SK-N-SH (cell line): ENCODE measurements around the gene PALLD. TPM values are rescaled to one million over a fixed set of nuclear protein-coding genes. Genes with fewer than 3 reads are reported as not detected.

Experiments
- CTCF ChIA-PET: fragments of 300-600, 350-600 bp; formaldehyde crosslinking; extraction: SDS; loops from one replicate; lab custom pipeline; 2021; lab: Yijun Ruan, JAX
- POLR2A ChIA-PET: fragments of 350-600 bp; sonication (Branson Sonifier 250); formaldehyde crosslinking; extraction: SDS; loops from one replicate; lab custom pipeline; 2020; ENCODE audit warnings: antibody characterized with exemption, inconsistent platforms; lab: Yijun Ruan, JAX
- DNase-seq: peaks from one replicate; pipeline ENCODE4 v3.0.0; 2012
- H2AFZ ChIP-seq: fragments of 200-600 bp; sonication (generic); 2 replicates; pipeline ENCODE4 v1.8.1; 2016; ENCODE audit warnings: antibody characterized with exemption, mild to moderate bottlenecking, low read depth
- H3F3A ChIP-seq: fragments of 200-600 bp; sonication (generic); replicated peaks from 2 replicates; pipeline ENCODE3; 2016; ENCODE audit warnings: antibody characterized with exemption, mild to moderate bottlenecking; ENCODE audit not compliant: insufficient read depth
- H3K27ac ChIP-seq, 2 experiments: fragments of 200-500 bp in 1 of 2; fragments of 200-600 bp in 1 of 2; sonication (Bioruptor generic) in 1 of 2; sonication (generic), shearing (Covaris generic) in 1 of 2; 2 replicates each; pipeline versions ENCODE4 v1.5.1 to v1.6.1; 2014 to 2016; ENCODE audit warnings: low read depth in 2 of 2, inconsistent platforms in 1 of 2, low read length in 1 of 2, mild to moderate bottlenecking in 1 of 2, mixed read lengths in 1 of 2
- H3K27me3 ChIP-seq: fragments of 200-600 bp; sonication (generic), shearing (Covaris generic); 2 replicates; pipeline ENCODE4 v1.6.1; 2016; ENCODE audit warnings: mixed run types; ENCODE audit not compliant: insufficient read depth
- H3K36me3 ChIP-seq, 2 experiments: fragments of 200-500 bp in 1 of 2; fragments of 200-600 bp in 1 of 2; sonication (Bioruptor generic) in 1 of 2; sonication (generic) in 1 of 2; replicated peaks in 1 of 2; 2 replicates each; pipeline versions ENCODE3 to v1.5.1; 2014 to 2016; ENCODE audit warnings: low read length in 1 of 2, mild to moderate bottlenecking in 1 of 2; ENCODE audit not compliant: insufficient read depth in 2 of 2, control insufficient read depth in 1 of 2
- H3K4me1 ChIP-seq, 2 experiments: fragments of 200-500 bp in 1 of 2; fragments of 200-600 bp in 1 of 2; sonication (Bioruptor generic) in 1 of 2; sonication (generic), shearing (Covaris generic) in 1 of 2; 2 replicates each; pipeline versions ENCODE4 v1.5.1 to v1.6.1; 2014 to 2016; ENCODE audit warnings: low read depth in 1 of 2, low read length in 1 of 2, mixed run types in 1 of 2; ENCODE audit not compliant: insufficient read depth in 2 of 2, control insufficient read depth in 1 of 2
- H3K4me2 ChIP-seq: fragments of 200-600 bp; sonication (generic), shearing (Covaris generic); 2 replicates; pipeline ENCODE4 v1.6.1; 2017; ENCODE audit warnings: mixed run types
- H3K4me3 ChIP-seq, 2 experiments: fragments of 200-500 bp in 1 of 2; fragments of 200-600 bp in 1 of 2; sonication (Bioruptor generic) in 1 of 2; sonication (generic), shearing (Covaris generic) in 1 of 2; 2 replicates each; pipeline versions ENCODE4 v1.5.1 to v1.8.1; 2014 to 2016; ENCODE audit warnings: low read depth in 2 of 2, inconsistent platforms in 1 of 2, low read length in 1 of 2, mild to moderate bottlenecking in 1 of 2, mixed read lengths in 1 of 2, moderate library complexity in 1 of 2
- H3K79me2 ChIP-seq: fragments of 200-600 bp; sonication (generic); 2 replicates; pipeline ENCODE4 v1.8.1; 2017; ENCODE audit warnings: mild to moderate bottlenecking; ENCODE audit not compliant: insufficient read depth
- H3K9ac ChIP-seq: fragments of 200-600 bp; sonication (generic); 2 replicates; pipeline ENCODE4 v1.6.1; 2017; ENCODE audit warnings: mixed run types
- H3K9me2 ChIP-seq: fragments of 200-600 bp; sonication (generic); 2 replicates; pipeline ENCODE4 v1.6.1; 2017; ENCODE audit warnings: mixed run types
- H3K9me3 ChIP-seq: fragments of 200-600 bp; sonication (generic); 2 replicates; pipeline ENCODE4 v1.6.1; 2017; ENCODE audit warnings: mixed run types, mild to moderate bottlenecking, moderate library complexity
- H4K20me1 ChIP-seq: fragments of 200-600 bp; sonication (generic); 2 replicates; pipeline ENCODE4 v1.6.1; 2017; ENCODE audit warnings: mild to moderate bottlenecking, mixed run types; ENCODE audit not compliant: insufficient read depth
- CHD2 ChIP-seq: fragments of 150-350 bp; IDR thresholded peaks from 2 replicates; pipeline ENCODE4 v1.6.1; 2018; ENCODE audit warnings: low read length; ENCODE audit not compliant: partially characterized antibody
- EP300 ChIP-seq, 2 experiments: IDR thresholded peaks; 2 replicates each; pipeline versions ENCODE4 v1.4.0 to v1.6.1; 2012; ENCODE audit warnings: borderline replicate concordance in 1 of 2, low read depth in 1 of 2, low read length in 1 of 2
- FOSL2 ChIP-seq: IDR thresholded peaks from 2 replicates; pipeline ENCODE4 v1.4.0; 2012; ENCODE audit warnings: low read depth, mild to moderate bottlenecking, moderate library complexity, borderline replicate concordance
- MAX ChIP-seq: IDR thresholded peaks from 2 replicates; pipeline ENCODE4 v1.4.0; 2012; ENCODE audit warnings: low read depth
- MEF2A ChIP-seq: IDR thresholded peaks from 2 replicates; pipeline ENCODE4 v1.4.0; 2012; ENCODE audit warnings: low read depth, borderline replicate concordance
- MXI1 ChIP-seq: IDR thresholded peaks from 2 replicates; pipeline ENCODE4 v1.6.1; 2012; ENCODE audit warnings: mild to moderate bottlenecking, low read depth, low read length, improper control_type of control experiment
- NFIC ChIP-seq: IDR thresholded peaks from 2 replicates; pipeline ENCODE4 v1.4.0; 2012; ENCODE audit warnings: borderline replicate concordance
- PBX3 ChIP-seq: IDR thresholded peaks from 2 replicates; pipeline ENCODE4; 2012
- RCOR1 ChIP-seq: fragments of 150-350 bp; IDR thresholded peaks from 2 replicates; pipeline ENCODE4 v1.6.1; 2017; ENCODE audit warnings: antibody characterized with exemption, low read length
- RFX5 ChIP-seq: IDR thresholded peaks from 2 replicates; pipeline ENCODE4 v1.6.1; 2012; ENCODE audit warnings: mild to moderate bottlenecking, improper control_type of control experiment, low read length
- TAF1 ChIP-seq: IDR thresholded peaks from 2 replicates; pipeline ENCODE4 v1.6.1; 2012; ENCODE audit warnings: low read depth, mild to moderate bottlenecking, low read length, moderate library complexity, borderline replicate concordance
- TCF12 ChIP-seq: IDR thresholded peaks from 2 replicates; pipeline ENCODE4 v1.4.0; 2012
- TEAD4 ChIP-seq: IDR thresholded peaks from 2 replicates; pipeline ENCODE4 v1.4.0; 2012; ENCODE audit warnings: mild to moderate bottlenecking, borderline replicate concordance; ENCODE audit not compliant: insufficient read depth
- USF1 ChIP-seq: IDR thresholded peaks from 2 replicates; pipeline ENCODE4 v1.4.0; 2012; ENCODE audit warnings: low read depth, borderline replicate concordance
- YY1 ChIP-seq: IDR thresholded peaks from 2 replicates; pipeline ENCODE4 v1.4.0; 2012; ENCODE audit warnings: low read depth, mild to moderate bottlenecking
- WGBS: methylation state at CpG from one replicate; pipeline ENCODE4 v1.1.6; 2017; ENCODE audit warnings: low lambda C conversion rate; 5-methylcytosine and 5-hydroxymethylcytosine counted together
- polyA plus RNA-seq, 3 experiments: library from polyadenylated mRNA; depleted of rRNA; stranded (reverse); fragments of >200 nt; gene quantifications; 2 replicates each; pipeline ENCODE4 v1.2.3, GENCODE V29; 2012

Gene PALLD
- polyA plus RNA-seq, 1 of the 3 experiments (the other 2 are of a cell fraction), result 33.0 TPM

- TF ChIP-seq TAF1 (no peak), MEF2A (no peak), MAX (no peak), TCF12 (peak; percentile 76), CHD2 (no peak), RFX5 (no peak), MXI1 (no peak), EP300 (IDR thresholded peaks at IDR 0.05; ENCODE audit: borderline replicate concordance in 1 of 2, low read depth in 1 of 2, low read length in 1 of 2) (peak in 1 of 2 experiments; percentile 61; a peak in 1 of 4 replicates), TEAD4 (no peak), USF1 (no peak), YY1 (no peak), NFIC (peak; percentile 45; the same call in 1 of the 2 replicates)
- TF ChIP-seq, all 33 proteins: peak for 7
These were observed 214.6 kb downstream of the PALLD start (continued) for GRCh38 chr4:168711197-168712140.

GRCh38 chr4:168712316-168712890 lies 215.6 kb downstream of the PALLD start:
- H3K4me1 ChIP-seq, result peaks cover 0 to 20% of the 10 kb centered on the region in 2 experiments; a peak in 2 of 4 replicates
- H3K4me3 ChIP-seq, result no peak overlapping the region
- H3F3A ChIP-seq, result peaks cover 21% of the 10 kb centered on the region
- no peak for TF ChIP-seq FOSL2
- TF ChIP-seq MEF2A, result no peak
- TF ChIP-seq RCOR1, result no peak
- TF ChIP-seq USF1, result no peak
- TF ChIP-seq PBX3, result no peak
- TF ChIP-seq RFX5, result no peak
- ChIA-PET CTCF (interaction anchor here (0.9 to 1.1 kb wide), 3 partner anchors 196 to 209 kb away, joined by 3 to 5 read pairs (median 3); no protein-coding TSS in a partner anchor), POLR2A (no interaction called here)
- H3K27me3 ChIP-seq, result no peaks in the 10 kb centered on the region
- no peaks in the 10 kb centered on the region for H3K9me3 ChIP-seq
- H4K20me1 ChIP-seq, result no peaks in the 10 kb centered on the region
- no peaks in the 10 kb centered on the region for H3K79me2 ChIP-seq
- peaks cover 0 to 6% of the 10 kb centered on the region in 2 experiments for H3K36me3 ChIP-seq
- WGBS, result 96% methylated on average over 4 of the region's 4 CpGs
- H2AFZ ChIP-seq, result no peak overlapping the region
- DNase-seq, result no peak
- peak overlapping the region; percentile 5; the same call in 1 of the 2 replicates for H3K4me2 ChIP-seq
- H3K9ac ChIP-seq, result no peak overlapping the region
- no peaks in the 10 kb centered on the region for H3K9me2 ChIP-seq
- H3K27ac ChIP-seq, result peak overlapping the region in 1 of 2 experiments; percentile 64; a peak in 2 of 4 replicates
